NCI-H345 (cell line): Measurements from ENCODE around the gene HIVEP1.

ENCODE experiments used
- DNase-seq: peaks from one replicate; lab custom pipeline; 2025; lab: John Stamatoyannopoulos, UW

The HIVEP1 gene

DNA sequence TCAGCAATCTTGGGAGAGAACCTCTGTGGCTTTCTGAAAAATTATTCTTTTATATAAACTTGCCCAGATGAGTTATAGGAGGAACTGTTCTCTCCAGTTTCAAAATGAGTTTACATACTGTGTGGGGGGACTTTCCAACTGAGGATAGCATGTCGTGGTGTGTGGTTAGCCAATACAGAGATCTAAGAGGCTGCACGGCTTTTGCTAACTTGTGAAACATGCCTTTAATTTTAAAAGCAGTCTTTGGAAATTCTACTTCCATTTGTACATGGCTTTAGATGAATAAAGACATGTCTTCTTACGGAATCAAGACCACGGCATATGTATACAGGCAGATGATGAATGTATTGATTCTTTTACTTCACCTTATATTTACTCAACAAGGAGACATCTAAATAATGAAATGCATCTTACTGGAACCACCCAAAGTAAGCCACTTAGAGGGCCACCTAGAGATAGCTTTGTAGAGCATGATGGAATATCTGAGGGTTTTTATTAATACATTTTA, 39.8 kb downstream of the HIVEP1 start:
- no peak for DNase-seq

DNA sequence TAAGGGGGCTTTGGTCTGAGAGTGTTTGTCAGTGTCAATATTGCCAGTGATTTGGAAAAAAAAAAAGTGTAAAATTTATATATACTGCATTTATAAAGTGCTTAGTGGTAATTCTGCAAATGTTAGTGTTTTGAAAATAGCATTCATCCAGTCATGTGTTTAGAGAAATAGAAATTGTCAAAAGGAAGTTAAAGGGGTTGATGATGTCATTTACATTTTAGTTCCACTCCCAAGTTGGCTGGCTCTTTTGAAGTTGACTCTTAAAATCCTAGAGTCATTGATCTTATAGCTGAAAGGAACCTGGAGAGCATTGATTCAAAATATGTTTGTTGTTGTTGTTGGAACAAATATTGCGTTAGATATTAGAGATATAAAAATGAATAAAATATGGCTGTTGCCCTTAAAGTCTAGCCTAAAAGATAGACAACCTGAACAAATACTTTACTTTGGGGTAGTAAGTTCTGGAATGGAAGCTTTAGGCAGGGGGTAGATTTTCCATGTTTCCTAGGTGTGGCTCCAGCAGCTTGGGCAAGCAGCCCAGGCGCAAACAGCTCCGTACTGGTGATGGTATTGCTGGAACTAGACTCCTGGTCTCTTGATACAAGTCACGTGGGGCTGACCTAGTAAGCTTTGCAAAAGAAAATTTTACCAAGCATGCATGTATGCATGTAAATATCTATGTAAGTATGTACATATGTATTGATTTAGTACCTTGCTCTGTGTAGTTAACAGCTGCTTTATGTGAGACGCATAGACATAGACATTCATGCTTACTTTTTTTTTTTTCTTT, 46.3 kb downstream of the HIVEP1 start:
- no peak for DNase-seq

GRCh38 chr6:12060780-12061609, 48.9 kb downstream of the HIVEP1 start:
- DNase-seq, result no peak

DNA sequence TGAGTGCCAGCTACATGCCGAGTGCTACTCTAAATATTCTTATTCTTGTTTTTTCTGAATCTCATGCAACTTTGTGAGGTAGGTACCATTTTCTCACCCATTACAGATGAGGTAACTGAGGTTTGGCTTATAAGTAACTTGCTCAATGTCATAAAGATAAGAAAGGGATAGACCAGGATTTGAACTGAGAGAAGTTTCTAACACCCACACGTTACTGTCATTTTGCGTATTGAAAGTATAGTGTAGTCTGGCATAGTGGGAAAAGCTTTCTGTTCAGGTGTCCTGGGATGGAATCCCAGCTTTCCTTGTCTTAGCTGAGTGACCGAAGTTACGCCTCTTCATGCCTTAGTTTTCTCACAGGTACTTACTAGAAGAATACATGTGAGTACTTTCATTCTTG, 50.5 kb downstream of the HIVEP1 start:
- DNase-seq, result no peak

GRCh38 chr6:12064131-12064530, 52.0 kb downstream of the HIVEP1 start:
- no peak for DNase-seq

DNA sequence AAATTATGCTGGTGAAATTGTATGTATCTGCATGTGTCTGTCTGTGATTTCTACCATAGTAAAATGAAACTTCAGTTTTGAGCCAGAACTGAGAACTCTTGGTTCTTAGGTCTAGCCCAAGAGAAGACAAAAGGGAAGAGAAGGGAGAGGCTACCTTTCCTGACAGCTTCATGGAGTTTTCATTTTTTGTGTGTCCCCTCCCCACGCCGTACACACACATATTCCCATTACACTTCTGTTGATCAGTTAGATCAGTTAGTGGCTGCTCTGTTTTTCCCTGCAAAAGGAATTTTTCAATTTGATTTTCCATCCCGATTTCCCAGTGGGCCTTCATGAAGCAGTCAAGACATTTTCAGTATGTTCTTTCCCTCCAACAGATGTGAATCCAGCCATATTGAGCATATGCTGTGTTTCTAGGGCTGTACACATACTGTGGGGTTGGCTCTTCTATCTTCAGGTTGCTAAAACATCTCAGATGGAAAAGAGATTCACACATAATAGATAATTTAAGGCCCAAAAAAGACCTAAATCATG, 52.5 kb downstream of the HIVEP1 start:
- no peak for DNase-seq

DNA sequence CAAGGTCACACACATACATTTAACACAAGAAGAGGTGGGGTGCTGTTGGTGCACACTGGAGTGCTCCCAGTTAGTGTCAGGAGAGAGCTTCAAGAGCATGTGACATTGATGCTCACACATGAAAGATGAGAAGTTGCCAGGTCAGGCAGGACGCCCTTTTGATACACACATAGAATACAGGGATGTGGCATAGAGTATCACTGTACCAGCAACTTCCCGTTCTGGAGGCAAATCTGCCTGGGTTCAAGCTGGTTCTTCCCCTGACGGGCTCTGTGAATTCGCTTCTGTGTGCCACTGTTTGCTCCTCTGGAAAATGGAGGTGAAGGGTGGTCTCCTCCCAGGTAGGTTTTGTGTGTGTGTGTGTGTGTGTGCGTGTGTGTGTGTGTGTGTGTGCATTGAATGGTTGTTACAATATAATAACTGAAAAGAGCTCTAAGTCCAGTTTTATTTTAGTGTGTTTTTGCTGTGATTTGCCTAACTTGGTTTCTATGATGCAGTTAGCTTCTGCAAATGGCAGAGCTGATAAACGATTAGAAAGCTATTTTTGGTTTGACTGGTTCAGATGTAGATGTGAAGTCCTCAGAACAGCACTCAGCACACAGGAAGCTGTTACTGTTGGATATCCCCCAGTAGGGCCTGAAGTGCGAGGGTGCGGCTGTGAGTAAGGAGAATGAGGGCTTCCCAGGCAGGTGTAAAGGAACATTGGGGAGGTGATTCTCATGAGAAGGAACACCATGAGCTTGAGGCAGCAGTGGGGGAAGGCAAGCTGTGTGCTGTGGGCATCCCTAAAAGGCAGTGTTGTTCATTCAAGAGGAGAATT, 53.4 kb downstream of the HIVEP1 start:
- no peak for DNase-seq

GRCh38 chr6:12066297-12066696, 54.2 kb downstream of the HIVEP1 start:
- DNase-seq, result no peak

DNA sequence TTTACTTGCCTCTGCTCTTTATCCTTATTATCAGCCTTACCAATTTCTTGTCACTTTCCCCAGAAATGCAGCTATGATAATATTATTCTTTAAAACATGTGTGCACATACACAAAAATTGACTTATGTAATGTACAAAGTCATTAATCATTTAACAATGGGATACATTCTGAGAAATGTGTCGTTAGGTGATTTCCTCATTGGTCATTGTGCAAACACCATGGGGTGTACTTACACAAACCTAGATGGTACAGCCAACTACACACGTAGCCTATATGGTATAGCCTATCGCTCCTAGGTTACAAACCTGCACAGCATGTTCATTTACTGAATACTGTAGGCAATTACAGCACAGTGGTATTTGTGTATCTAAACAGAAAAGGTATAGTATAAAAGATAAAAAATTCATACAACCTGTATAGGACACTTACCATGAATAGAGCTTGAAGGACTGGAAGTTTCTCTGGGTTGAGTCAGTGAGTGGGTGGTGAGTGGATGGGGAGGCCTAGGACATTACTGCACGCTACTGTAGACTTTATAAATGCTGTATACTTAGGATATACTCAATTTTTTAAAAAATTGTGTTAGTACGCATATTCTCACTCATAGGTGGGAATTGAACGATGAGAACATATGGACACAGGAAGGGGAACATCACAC, 56.9 kb downstream of the HIVEP1 start:
- no peak for DNase-seq

DNA sequence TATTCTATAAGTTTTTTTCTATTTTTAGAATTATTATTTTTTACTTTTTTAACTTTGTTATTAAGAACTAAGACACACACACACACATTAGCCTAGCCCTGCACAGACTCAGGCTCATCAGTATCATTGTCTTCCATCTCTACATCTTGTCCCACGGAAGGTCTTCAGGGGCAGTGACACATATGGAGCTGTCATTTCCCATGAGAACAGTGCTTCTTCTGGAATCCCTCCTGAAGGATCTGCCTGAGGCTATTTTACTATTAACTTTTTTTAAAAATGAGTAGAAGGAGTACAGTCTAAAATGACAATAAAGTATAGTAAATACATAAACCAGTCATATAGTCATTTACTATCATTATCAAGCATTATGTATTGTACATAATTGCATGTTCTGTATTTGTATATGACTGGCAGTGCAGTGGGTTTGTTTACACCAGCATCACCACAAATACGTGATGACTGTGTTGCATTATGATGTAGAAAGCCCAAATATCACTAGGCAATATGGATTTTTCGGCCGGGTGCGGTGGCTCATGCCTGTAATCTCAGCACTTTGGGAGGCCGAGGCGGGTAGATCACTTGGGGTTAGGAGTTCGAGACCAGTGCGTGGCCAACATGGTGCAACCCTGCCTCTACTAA, 57.9 kb downstream of the HIVEP1 start:
- DNase-seq, result no peak

GRCh38 chr6:12071064-12071615, 59.0 kb downstream of the HIVEP1 start:
- no peak for DNase-seq

DNA sequence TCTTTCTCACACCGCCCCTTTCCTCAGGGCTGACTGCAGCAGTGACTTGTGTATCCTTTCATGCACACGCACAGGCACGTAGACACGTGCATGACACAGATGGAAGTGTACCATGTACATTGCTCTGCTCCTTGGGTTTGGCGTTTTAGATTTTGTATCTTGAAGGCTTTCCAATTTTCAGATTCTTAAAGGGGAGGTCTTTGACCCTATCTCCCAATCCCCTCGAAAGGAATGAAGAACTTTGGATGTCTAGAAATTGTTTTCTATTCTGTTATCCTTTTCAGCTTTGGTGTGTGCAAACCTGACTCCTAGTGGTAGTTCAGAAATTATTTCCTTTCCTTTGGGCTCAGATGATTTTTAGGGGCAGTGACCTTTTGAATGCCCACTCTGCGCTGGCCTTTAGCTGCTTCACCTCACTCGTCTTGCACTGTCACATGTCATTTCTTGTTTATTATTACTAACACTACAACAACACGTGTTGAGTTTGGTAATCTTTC, 63.0 kb downstream of the HIVEP1 start:
- DNase-seq, result no peak

GRCh38 chr6:12077021-12077710, 65.1 kb downstream of the HIVEP1 start:
- DNase-seq, result no peak

- DNase-seq, result no peak
These were observed 65.9 kb downstream of the HIVEP1 start for GRCh38 chr6:12078014-12078413.

DNA sequence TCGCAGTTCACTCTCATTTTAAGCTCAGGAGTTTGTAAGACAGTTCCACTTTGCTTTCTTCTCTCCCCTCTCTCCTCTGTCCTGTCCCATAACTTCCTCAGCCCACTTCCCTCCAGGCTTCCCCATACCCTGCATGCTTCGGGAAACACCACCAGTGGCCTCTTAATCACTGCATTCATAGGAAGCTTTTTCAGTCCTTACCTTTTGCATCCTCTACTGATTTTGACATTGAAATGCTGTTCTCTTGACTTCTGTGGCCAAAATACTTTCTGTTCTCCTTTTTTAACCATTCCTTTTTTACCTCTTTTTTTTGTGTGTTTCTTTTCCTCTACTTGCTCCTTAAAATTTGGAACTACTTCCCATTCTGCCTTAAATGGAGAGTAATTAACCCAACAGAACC, 69.7 kb downstream of the HIVEP1 start:
- DNase-seq, result no peak

DNA sequence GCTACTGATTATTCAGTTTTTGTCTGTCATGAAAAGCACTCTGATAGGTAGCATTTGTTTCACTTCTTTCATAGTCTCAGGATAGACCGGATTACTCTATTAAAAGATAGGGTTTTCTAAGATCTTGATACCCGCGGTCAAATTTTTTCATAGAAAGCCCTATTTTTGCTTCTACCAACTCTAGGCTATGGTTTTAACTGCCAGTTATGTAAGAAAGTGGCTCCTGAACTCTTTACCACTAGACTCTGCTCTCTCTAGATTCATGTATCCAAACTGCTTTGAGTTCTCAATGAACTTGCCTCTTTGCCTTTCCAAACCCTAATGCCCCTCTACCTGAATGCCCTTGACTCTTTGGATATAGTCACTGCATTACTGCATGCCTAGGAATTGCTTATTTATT, 70.3 kb downstream of the HIVEP1 start:
- DNase-seq, result no peak

DNA sequence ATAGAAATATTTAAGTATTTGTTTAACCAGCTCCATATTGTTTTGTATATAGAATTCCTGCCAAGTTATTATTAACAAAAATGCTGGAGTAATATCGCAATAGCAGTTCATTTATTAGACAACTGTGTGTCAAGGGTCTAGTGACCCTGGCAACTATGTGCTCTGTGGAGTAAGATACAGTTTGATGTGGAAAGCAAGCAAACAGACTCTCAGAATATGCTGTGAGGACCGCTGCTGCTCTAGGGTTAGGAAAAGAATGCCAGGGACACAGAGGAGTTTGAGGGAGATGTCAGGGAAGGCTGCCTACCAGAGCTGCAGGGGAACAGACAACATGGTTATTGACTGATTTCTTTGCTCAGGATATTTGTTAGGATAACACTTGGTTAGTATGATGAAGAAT, 71.2 kb downstream of the HIVEP1 start:
- DNase-seq, result no peak

DNA sequence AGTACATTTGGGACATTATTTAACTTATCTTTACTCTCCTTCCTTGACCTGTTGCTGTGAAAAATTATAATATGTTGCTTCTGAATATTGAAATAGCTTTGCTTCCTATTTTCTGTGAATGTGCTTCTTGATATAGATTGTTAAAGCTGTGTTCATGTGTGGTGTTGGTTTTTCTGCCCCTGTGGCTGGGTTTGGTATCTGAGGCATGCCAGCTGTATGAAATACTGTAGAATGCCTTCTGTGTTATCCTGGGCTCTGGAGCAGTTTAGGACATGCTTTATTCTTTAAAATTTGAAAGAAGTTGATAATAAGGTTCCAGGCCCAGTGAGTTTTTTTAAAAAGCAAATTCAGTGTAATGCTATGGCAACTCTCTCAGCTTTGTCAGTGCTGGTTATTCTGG, 71.7 kb downstream of the HIVEP1 start:
- DNase-seq, result no peak

- DNase-seq, result no peak
These were observed 72.6 kb downstream of the HIVEP1 start for GRCh38 chr6:12084681-12085080.

DNA sequence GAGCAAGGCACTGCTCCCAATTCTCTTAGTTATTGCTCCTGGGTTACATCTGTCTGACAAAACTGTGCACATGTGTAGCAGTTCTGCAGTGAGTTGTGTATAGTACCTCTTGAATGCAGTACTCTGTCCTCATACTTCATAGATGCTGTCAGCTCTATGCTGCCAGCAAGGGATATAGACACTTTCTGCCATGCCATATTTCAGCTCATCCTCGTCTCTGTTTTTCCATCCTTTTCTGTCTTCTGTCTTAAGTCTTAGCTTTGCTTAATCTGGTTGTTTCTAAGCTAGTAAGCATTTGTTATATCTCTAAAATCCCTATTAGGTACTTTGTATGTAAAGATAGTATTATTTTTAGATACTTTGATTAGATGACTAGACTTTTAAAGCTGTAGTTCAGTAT, 76.4 kb downstream of the HIVEP1 start:
- DNase-seq, result no peak
